Stimulated activated CD4-positive, alpha-beta T cell treated with anti-CD3 and anti-CD28 coated beads, Interleukin-2, amount 100 ng/mL, for 48 hours (primary cell): Measurements from ENCODE around the gene TBC1D16.

Source experiments
- DNase-seq, 2 donors: peaks; one replicate each; pipeline ENCODE4 v3.0.0-alpha.2; 2020

Gene TBC1D16

GRCh38 chr17:80035687-80035936 lies at the start of gene TBC1D16:
TBC1D16 (minus strand) TSS chr17:80035872; CDS start chr17:80013547, 22,325 bp downstream.
- no peak for DNase-seq

- no peak for DNase-seq
Observed at GRCh38 chr17:80084773-80085172, 49.1 kb upstream of the TBC1D16 start.

DNA sequence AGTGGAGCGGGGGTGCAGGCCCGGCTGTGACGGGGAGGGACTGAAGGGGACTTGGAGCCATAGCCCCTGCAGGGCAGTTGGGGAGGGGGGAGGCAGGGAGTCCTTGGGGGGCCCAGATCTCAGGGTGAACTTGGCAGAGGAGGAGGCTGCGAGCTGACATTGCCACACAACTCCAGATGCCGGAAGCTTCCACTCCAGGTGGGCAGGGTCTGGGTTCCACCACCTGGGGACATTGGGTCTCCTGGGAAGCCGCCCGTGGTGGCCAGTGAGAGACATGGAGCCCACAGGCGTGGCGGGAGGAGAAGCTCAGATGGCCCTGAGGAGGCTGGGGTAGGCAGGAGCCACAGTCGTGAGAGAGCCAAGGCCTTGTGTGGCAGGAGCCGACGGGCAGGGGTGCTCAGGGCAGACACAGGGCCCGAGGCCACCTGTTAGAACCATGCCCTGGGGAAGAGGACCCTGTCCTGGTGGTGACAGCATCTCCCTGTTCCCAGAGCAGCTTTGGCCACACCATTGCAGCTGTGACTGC lies 47.5 kb upstream of the TBC1D16 start:
- no peak for DNase-seq

GRCh38 chr17:80082403-80083135 lies 46.9 kb upstream of the TBC1D16 start:
- DNase-seq, result peak; percentile 55 to 58

- DNase-seq, result no peak
Observed at GRCh38 chr17:80081596-80081995, 45.9 kb upstream of the TBC1D16 start.

DNA sequence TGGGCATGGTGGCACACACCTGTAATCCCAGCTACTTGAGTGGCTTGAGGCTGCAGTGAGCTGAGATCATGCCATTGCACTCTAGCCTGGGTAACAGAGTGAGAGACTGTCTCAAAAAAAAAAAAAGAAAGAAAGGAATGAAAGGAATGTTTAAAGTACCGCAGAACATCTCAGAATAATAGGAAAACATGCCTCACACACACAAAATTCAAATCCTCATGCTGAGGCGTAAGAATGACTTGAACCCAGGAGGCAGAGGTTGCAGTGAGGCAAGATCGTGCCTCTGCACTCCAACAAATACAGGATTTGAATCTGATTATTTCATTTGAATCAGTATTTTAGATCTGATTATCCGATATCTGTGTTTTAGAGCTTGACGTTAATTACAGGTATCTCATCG lies 44.4 kb upstream of the TBC1D16 start:
- DNase-seq, result no peak

DNA sequence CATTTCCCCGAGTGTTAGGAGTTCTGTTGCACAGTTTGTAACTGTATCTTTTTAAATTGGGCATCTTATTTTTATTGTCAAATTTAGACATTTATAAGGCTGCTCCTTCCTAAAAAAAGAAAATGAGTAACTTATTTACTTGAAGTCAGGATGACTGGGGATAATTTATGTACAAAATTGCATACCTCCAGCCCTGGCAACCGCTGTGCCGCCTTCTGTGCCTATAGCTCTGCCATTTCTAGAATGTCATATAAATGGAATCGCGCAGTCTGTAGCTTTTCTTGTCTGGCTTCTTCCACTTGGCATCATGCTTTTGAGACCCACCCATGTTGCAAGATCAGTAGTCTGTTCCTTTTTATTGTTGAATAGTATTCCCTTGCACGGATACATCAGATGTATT lies 36.7 kb upstream of the TBC1D16 start:
- DNase-seq, result no peak

DNA sequence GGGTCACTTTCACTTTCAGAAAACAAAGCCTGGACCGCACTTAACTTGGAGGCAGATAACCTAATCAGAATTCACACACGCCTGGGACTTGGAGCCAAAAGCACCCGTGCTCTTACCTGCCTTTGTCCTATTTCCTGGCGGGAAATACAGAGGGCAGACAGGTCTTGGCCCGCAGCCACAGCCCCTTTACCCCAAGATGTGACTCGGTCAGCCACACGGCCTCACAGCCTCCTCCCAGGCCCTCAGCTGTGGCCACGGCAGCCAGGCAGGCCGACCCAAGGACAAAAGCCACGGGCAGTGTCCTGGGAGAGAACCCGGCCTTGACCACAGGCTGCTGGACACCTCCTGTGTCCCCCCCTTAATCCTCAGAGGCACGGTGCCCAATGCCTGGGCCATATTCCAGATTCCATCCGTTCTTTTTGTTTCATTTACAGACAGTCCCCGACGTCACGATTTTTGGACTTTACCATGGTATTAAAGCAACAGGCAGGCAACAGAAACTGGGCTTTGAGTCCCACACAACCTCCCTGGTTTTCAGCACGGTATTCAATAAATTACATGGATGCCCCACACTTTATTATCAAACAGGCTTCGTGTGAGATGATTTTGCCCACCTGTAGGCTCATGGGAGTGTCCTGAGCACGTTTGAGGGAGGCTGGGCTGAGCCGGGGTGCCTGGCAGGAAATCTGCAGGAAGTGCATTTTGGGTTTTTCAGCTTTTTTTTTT lies 35.6 kb upstream of the TBC1D16 start:
- no peak for DNase-seq

- no peak for DNase-seq
Observed at GRCh38 chr17:80070375-80071115, 34.9 kb upstream of the TBC1D16 start.

DNA sequence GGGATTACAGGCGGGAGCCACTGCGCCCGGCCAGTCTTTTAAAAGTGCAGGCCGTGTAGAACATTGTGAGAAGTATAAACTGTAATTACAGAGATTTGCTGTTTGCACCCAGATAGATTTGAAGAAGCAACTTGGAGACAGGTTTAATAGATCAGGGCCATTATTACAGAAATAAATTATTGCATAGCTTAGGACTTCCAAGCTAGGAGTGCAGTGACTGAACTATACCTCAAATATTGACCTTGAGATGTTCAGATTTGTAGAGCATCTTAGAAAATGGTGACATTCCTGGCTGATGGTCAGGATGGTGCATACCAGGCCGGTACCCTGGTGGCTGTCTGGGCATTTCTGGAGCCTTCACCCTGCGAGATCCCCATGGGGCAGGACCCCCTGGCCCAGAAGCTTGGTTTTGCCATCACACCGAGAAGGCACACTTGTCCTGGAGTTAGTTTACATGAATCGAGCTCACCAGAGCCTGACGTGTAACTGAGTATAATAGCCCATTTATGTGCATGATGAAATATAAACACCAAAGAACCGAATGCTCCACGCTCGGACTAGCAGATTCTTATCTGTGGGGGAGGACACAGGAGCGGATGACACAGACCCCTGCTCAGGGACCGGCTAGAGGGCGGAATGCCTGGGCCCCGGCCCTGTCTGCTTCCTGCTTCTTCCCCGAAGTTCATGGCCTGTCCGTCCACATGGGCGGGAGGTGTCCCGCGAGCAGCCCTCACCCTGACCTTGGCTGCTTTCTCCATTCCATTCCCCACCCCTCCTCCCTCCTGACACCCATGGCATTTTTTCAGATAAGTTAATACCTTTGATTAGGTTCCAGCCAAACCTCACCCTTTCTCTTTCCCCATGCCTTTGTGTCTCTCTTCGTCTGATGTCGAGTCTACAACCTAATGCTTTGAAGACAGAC lies 32.9 kb upstream of the TBC1D16 start:
- no peak for DNase-seq

GRCh38 chr17:80067393-80067986 lies 31.8 kb upstream of the TBC1D16 start:
- no peak for DNase-seq

DNA sequence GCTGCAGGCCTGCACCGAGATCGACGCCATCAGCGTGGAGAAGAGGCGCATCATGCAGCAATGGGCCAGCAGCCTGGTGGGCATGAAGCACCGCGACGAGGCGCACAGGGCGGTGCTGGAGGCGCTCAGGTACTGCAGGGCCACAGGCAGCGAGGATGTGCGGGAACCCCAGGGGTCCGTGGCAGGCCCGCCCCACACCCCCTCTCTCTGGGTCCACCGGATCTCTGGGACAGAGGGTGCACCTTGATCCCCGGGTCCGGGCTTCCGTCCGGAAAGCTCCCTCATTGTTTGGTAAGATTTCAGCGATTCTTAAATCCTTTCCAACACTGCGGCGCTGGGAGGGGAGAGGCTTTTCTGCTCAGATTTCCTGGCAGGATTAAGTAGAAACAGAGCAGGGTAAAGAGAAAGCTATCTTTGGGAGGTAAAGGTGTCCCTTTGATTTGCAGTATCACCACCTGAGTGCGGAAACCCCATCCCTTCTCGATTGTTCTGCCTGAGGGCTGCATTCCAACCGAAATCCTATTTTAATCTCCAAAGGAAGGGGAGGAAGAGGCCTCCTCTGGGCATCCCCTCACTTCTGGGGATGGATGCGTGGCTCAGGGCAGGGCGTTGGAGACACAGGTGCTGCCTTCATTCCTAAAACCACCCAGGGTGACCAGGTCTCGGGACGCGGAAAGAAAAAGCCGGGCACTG lies 30.0 kb upstream of the TBC1D16 start:
- no peak for DNase-seq

- DNase-seq, result no peak
Observed at GRCh38 chr17:80064696-80065095, 29.0 kb upstream of the TBC1D16 start.

GRCh38 chr17:80063830-80064585 lies 28.3 kb upstream of the TBC1D16 start:
- DNase-seq, result no peak

DNA sequence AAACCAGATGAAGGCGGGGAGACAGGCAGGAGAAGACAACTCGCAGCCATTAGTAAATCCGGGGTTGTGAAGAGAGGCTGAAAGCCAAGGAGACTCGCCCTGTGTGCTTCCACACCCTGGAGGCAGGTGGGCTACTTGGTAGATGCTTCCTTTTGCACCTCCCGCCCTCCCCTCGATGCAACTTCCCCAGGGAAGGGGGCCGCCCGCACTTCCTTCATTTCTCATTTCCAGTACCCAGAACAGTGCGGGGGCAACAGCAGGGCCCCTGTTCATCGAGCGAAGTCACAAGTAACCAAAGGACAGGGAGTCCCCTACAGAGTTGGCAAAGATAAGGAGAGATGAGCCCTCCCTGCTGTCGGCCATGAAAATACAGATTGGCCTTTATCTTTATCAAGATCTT lies 25.7 kb upstream of the TBC1D16 start:
- no peak for DNase-seq

GRCh38 chr17:80060644-80061043 lies 25.0 kb upstream of the TBC1D16 start:
- no peak for DNase-seq

DNA sequence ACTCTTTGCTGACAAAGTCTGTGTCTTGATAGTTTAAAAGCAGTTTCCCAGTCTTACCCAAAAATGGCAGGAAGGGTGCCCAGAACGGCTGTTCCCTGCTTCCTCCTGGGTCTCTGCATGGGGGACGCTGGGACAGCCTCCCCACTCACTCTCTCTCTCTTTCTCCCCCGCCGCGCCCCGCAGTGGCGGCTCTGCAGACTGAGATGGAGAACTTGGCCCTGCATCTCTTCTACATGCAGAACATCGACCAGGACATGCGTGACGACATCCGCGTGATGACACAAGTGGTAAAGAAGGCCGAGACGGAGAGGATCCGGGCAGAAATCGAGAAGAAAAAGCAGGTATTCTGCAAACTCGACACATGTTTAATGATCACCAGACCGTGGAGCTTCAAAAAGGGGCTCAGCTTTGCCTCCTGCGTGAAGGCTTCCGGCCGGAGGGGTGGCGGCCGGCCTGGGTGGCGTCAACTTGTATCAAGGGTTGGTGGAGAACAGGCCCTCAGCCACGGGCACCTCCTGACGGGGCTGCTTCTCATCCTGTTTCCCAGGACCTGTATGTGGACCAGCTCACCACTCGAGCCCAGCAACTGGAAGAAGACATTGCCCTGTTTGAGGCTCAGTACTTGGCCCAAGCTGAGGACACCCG lies 22.8 kb upstream of the TBC1D16 start:
- no peak for DNase-seq

DNA sequence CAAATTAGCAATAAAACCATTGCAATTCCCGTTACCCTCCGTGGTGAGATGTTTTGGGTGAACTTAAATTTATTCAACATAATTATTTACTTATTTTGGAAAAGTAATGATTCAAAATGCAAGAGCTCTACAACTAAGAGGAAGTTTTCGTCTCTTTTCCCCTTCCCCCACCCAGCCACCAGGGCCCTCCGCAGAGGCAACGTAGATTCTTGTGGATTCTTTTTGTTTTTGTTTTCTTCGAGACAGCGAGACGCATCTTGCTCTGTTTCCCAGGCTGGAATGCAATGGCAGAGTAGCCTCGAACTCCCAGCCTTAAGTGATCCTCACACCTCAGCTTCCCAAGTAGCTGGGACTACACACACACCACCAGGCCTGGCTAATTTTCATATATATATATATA lies 19.9 kb upstream of the TBC1D16 start:
- DNase-seq, result no peak

- no peak for DNase-seq
Observed at GRCh38 chr17:80053102-80053501, 17.4 kb upstream of the TBC1D16 start.

GRCh38 chr17:80051681-80052080 lies 16.0 kb upstream of the TBC1D16 start:
- DNase-seq, result no peak
